ENCODE measurements around the gene SNX30. TPM values are rescaled to one million over a fixed set of nuclear protein-coding genes. Genes with fewer than 3 reads are reported as not detected.

SNX30 gene
- total RNA-seq, 1 experiment from 2014 or later: 9.7 TPM

DNA sequence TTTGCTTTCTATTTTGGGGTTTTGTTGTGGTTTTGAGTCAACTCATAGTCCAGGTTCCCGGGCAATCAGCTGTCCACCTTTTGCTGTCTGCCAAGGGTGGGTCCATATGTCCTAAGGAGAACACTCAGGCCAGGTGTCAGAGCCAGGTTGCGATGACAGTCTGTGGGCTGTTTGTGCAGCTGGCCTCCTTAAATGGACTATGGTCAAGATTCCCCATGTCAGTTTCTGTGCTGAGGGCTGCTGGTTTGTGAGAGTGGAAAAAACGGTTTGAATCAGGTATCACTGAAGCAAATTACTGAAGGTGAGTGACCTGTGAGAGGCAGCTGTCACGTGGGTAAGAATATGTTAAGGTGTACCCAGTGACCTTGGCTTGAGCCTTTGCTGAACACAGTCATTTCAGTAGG is 33.0 kb downstream of the SNX30 start:
- H3K36me3 ChIP-seq (replicated peaks; ENCODE audit: control insufficient read depth, insufficient read depth, low read length): no peaks in the 10 kb centered on the region

DNA sequence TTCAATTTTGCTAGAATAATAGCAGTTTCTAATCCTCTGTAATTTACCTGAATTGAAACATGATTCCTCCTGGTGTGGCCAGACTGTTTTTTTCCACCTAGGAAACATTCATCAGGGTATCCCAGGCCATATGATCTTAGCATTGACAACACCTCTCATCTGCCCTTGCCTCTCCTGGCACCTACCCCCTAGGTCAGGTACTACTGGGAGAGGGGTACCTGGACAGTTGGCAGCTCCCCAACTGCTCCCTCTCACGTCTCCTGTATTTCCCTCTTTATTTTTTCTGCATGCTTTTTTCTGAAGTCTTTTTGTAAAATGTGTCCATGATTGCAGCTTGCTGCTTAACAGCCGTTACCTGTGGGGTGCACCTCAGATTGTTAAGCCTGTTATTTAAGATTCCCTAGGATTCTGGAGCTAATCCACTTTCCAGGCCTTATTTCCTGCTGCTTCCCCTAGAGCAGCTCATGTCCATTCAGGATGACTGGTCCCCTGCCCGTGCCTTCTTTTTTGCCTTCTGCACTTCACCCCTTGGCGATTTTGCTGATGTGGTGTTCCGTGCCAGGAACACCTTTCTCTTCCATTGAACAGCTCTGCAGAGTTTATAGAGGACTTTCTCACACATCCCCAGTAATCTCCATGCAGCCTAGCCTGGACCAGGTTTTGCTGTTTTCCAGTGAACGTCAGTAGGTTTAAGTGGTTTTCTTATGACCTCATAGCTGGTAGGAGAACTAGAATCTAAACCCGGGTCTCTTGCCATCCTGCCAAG is 33.6 kb downstream of the SNX30 start:
- no peaks in the 10 kb centered on the region for H3K36me3 ChIP-seq (replicated peaks; ENCODE audit: control insufficient read depth, insufficient read depth, low read length)
- H3K27me3 ChIP-seq (ENCODE audit: control insufficient read depth, insufficient read depth, low read length): no peaks in the 10 kb centered on the region
- DNase-seq: peak; percentile 58
- peak overlapping the region; percentile 11; the same call in 1 of the 2 replicates for H3K4me3 ChIP-seq (ENCODE audit: insufficient read depth, low read depth, low read length)

More for the DNA sequence above, 33.0 kb downstream of the SNX30 start:
- H3K27me3 ChIP-seq (ENCODE audit: control insufficient read depth, insufficient read depth, low read length): no peaks in the 10 kb centered on the region
- no peak for DNase-seq
- no peak overlapping the region for H3K4me3 ChIP-seq (ENCODE audit: insufficient read depth, low read depth, low read length)

DNA sequence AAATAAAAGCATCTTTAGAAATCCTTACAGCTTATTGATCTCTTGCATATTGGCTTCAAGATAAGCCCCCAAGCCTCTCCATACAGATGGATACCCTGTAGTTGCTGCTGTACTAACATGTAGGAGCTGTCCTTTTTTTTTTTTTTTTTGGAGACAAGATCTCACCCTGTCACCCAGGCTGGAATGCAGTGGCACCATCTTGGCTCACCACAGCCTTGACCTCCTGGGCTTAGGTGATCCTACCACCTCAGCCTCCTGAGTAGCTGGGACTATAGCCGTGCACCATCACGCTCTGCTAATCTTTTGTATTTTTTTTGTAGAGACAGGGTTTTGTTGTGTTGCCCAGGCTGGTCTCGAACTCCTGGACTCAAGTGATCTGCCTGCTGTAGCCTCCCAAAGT is 35.4 kb downstream of the SNX30 start:
- DNase-seq: no peak
- no peak overlapping the region for H3K4me3 ChIP-seq (ENCODE audit: insufficient read depth, low read depth, low read length)
- no peaks in the 10 kb centered on the region for H3K36me3 ChIP-seq (replicated peaks; ENCODE audit: control insufficient read depth, insufficient read depth, low read length)
- no peaks in the 10 kb centered on the region for H3K27me3 ChIP-seq (ENCODE audit: control insufficient read depth, insufficient read depth, low read length)

DNA sequence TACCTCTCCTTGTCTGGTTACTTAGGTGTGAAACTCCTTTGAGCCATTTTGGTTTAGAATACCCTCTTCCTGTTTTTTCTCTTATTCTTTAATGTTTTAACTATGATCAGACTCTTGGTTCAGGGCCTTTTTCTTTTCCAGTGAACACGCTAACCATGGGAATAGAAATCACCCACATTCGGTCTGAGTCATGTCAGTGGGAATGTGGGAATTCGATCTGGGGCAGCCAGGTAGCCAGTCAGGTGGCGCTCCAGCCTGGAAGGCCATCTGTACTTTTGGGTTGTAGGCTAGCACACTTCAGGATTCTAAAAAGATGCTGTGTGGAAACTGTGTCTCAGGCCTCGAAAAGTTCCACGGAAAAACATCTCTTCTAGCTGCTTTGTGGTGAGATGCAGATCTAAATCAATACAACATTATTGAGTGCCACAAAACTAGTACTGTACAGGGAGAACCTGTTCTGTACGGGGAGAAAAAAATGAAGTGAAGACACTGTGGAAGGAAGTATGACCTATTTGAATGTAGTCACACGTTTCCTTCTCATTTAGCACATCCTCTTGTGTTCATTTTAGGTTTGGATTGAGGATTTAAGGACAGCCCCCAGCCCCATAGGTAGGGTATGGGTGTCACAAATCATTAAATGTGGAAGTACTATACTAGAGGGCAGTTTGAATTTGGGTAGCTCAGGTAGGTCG is 36.4 kb downstream of the SNX30 start:
- no peaks in the 10 kb centered on the region for H3K27me3 ChIP-seq (ENCODE audit: control insufficient read depth, insufficient read depth, low read length)
- DNase-seq: no peak
- no peak overlapping the region for H3K4me3 ChIP-seq (ENCODE audit: insufficient read depth, low read depth, low read length)
- H3K36me3 ChIP-seq (replicated peaks; ENCODE audit: control insufficient read depth, insufficient read depth, low read length): no peaks in the 10 kb centered on the region

DNA sequence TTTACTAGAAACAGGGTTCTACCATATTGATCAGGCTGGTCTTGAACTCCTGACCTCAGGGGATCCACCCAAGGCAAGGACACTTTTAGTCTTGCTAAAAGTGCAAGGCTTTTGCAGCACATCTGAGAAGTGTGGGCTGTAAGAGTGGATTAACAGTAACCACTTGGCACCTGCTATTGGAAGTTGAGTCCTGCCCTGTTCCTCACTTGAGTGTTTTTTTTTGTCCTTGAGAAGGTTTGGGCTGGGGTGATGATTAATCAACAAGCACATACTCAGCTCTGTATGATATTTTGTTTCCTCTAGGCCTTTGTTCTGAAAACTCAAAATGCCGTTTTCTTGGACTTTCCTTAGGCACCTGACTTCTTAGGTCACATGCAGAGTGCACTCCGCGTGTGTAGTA is 37.4 kb downstream of the SNX30 start:
- no peak for DNase-seq
- H3K4me3 ChIP-seq (ENCODE audit: insufficient read depth, low read depth, low read length): no peak overlapping the region
- no peaks in the 10 kb centered on the region for H3K36me3 ChIP-seq (replicated peaks; ENCODE audit: control insufficient read depth, insufficient read depth, low read length)
- H3K27me3 ChIP-seq (ENCODE audit: control insufficient read depth, insufficient read depth, low read length): no peaks in the 10 kb centered on the region

DNA sequence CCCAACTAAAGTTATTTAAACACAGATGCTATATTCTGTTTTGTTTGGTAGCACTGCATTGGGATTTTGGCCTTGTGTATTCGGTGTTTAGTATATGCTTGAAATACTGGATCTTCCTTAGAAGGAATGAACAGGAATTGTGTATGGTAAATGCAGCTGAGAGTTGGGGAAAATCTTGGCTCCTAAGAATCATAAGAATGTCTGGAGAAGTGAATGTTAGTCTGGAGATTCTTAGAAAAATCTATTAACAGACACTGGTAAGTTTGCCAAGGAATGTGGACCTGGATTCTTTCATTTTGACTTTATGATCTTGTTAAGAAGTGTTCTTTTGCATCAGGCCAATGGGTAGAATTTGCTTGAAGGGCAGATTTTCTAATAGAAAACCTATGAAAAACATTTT is 38.9 kb downstream of the SNX30 start:
- H3K27me3 ChIP-seq (ENCODE audit: control insufficient read depth, insufficient read depth, low read length): no peaks in the 10 kb centered on the region
- H3K4me3 ChIP-seq (ENCODE audit: insufficient read depth, low read depth, low read length): no peak overlapping the region
- no peaks in the 10 kb centered on the region for H3K36me3 ChIP-seq (replicated peaks; ENCODE audit: control insufficient read depth, insufficient read depth, low read length)
- no peak for DNase-seq

DNA sequence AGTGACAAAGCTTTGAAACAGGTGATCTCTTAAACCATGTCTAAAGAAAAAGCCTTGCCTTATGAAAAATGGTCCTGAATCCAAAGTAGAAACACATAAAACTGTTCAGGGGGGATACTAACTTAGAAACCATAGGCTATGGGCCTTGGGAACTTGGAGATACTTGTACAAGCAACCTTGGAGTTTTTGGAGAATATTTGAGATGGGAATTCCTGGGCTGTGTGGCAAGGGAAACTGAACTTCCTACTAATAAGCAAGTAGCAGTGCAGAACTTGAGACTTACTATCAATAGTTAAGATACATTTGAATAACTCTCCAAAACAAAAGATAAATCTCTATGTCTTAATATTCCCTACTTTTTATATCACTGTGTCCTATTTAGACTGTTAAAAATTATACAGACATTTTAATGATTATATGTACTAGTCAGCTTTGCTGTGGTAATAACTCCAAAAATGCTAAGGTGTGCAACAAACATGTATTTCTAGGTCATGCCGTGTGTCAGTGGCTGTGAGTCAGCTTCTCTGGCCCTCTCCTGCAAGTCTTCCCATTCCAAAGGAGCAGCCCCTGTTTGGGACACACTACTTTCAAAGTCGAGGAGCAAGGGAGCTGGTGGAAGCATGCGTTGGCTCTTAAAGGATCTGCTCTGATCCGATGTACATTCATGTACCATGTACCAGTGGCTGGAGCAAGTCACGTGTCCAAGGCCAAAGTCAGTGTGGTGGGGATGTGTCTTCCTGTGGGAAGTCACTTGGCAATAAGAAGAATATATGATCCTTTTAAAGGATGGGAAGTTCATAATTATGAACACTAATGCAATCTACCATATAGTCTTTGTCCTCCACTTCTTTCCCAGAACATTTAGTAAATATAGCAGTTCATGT is 39.6 kb downstream of the SNX30 start:
- no peaks in the 10 kb centered on the region for H3K36me3 ChIP-seq (replicated peaks; ENCODE audit: control insufficient read depth, insufficient read depth, low read length)
- H3K27me3 ChIP-seq (ENCODE audit: control insufficient read depth, insufficient read depth, low read length): no peaks in the 10 kb centered on the region
- H3K4me3 ChIP-seq (ENCODE audit: insufficient read depth, low read depth, low read length): no peak overlapping the region
- DNase-seq: no peak

DNA sequence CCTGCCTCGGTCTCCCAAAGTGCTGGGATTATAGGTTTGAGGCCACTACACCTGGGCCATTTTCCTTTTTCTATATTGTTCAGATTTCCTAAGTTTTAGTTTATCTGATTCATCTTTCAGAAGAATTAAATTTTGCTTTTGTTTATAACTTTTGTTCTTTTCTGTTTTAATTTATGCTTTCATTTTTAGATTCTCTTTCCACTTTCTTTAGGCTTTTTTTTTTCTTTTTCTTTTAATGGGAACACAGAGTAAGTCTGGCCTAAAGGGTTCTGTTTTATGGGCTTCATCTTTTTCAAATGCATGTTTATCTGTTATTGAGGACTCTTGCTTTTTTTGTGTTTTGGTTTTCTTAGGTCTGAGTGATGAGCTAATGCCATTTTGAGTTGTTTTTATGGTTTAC is 42.1 kb downstream of the SNX30 start:
- no peak for DNase-seq
- Histone ChIP-seq H3K27me3 (ENCODE audit: control insufficient read depth, insufficient read depth, low read length) (no peaks in the 10 kb centered on the region), H3K36me3 (replicated peaks; ENCODE audit: control insufficient read depth, insufficient read depth, low read length) (no peaks in the 10 kb centered on the region)

DNA sequence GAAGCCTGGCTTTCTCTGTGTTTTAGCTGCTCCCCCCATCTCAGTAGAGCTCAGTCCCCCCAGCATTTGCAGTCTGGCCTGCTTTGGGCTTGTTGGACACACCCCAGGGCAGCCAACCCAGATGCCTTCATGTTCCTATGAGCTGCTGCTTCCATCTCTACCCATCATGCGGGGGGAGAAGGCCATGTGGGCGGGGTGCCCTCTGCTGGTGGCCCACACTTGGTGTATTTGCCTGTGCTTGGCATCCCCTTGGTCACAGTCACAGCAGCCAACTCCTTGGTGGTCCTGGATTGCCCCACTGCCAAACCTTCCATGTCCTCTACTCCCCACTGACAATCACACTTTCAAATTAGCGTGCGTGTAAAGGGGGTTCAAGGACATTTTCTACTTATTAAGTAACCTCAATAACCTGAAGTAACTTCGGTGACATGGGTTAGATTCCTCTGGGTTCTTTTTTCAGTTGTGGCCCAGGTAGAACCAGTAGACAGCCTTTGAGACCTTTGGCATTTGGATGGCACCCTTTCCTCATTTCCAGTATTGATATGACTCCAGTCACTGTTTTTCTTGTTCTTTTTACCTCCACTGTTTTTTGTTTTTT is 42.8 kb downstream of the SNX30 start:
- no peak overlapping the region for H3K4me3 ChIP-seq (ENCODE audit: insufficient read depth, low read depth, low read length)
- peak; percentile 74 for DNase-seq
- no peaks in the 10 kb centered on the region for H3K36me3 ChIP-seq (replicated peaks; ENCODE audit: control insufficient read depth, insufficient read depth, low read length)
- H3K27me3 ChIP-seq (ENCODE audit: control insufficient read depth, insufficient read depth, low read length): no peaks in the 10 kb centered on the region

More for the DNA sequence above, 42.1 kb downstream of the SNX30 start:
- no peak overlapping the region for H3K4me3 ChIP-seq (ENCODE audit: insufficient read depth, low read depth, low read length)

DNA sequence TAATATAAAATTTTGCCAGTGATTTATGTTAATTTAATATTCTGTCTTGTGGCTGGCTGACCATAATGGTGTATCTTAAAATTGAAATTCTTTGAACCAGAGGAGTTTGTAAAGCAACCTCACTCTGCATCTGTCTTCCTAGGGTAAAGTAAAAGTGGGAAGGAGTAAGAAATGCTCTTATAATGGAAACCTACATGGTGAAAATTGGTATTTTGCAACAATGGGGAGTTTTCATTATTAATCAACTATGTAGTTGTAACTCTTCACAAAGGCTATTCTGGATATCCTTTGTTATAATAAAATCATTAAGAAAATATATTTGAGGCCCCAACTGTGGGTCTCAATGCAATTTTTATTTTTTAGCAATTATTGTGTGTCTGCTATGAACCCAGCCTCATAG is 44.2 kb downstream of the SNX30 start:
- Histone ChIP-seq H3K36me3 (replicated peaks; ENCODE audit: control insufficient read depth, insufficient read depth, low read length) (no peaks in the 10 kb centered on the region), H3K27me3 (ENCODE audit: control insufficient read depth, insufficient read depth, low read length) (no peaks in the 10 kb centered on the region), H3K4me3 (ENCODE audit: insufficient read depth, low read depth, low read length) (no peak overlapping the region)
- no peak for DNase-seq

DNA sequence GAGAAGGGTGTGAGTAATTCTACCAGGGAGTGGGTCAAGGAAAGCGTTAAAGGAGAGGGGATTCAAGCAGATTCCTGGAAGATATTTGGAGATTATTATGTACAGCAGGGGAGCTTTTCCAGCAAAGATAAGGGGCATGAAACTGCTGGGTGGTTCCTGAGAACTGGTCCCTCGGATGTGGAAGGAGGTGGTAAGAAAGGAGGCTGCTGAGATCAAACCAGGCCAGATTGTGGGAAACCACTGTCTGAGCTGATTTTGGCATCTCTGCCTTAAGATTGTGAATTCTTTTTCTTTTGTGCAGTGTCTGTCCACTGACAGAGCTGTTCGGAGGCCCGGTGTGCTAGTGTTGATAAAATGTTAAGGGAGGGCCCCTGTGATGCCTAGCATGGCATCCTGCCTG is 45.4 kb downstream of the SNX30 start:
- no peaks in the 10 kb centered on the region for H3K27me3 ChIP-seq (ENCODE audit: control insufficient read depth, insufficient read depth, low read length)
- no peaks in the 10 kb centered on the region for H3K36me3 ChIP-seq (replicated peaks; ENCODE audit: control insufficient read depth, insufficient read depth, low read length)
- no peak for DNase-seq
- no peak overlapping the region for H3K4me3 ChIP-seq (ENCODE audit: insufficient read depth, low read depth, low read length)

DNA sequence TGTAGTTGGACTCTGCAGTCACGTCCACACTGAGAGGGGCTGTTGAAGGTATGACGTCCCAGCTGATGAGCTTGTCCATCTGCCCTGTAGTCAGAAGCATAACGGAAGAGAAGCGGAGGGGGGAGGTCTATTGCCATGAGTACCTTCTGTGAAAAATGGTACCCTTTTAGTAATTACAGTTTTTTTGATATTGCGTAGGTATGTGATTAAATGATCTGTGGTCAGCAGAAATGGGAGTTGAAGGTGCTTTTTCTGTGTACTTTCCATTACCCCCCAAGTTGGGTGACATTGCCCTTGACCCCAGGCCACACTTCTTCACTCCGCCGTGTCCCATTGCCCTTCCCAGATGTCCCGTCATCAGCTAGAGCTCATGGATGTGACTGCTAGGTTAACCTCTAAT is 45.9 kb downstream of the SNX30 start:
- Histone ChIP-seq H3K36me3 (replicated peaks; ENCODE audit: control insufficient read depth, insufficient read depth, low read length) (no peaks in the 10 kb centered on the region), H3K27me3 (ENCODE audit: control insufficient read depth, insufficient read depth, low read length) (no peaks in the 10 kb centered on the region), H3K4me3 (ENCODE audit: insufficient read depth, low read depth, low read length) (no peak overlapping the region)
- DNase-seq: no peak

DNA sequence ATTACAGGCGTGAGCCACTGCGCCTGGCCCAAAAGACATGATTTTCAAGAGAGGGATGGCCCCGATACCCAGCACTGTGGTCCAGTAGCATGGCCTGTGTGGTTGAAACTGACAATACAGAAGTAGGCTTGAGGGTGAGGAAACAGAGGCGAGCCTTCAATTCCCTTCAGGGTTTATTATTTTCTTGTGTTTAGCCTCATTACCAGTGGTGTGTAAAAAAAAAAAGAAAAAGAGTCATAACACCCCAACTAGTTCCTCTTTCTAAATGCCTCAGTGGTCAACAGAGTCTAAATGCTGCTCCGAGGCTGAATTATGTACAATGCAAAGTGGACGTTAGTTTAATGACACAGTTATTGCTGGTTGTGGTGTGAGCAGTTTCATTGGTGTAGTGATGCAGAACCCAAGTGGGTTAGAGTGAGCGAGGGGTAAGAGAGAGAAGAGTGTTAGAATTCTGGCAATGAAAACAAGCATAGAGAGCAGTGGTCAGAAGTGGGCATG is 58.8 kb downstream of the SNX30 start:
- no peak for DNase-seq
- Histone ChIP-seq H3K36me3 (replicated peaks; ENCODE audit: control insufficient read depth, insufficient read depth, low read length) (peaks cover 1% of the 10 kb centered on the region; the same call in 1 of the 2 replicates), H3K4me3 (ENCODE audit: insufficient read depth, low read depth, low read length) (no peak overlapping the region)

DNA sequence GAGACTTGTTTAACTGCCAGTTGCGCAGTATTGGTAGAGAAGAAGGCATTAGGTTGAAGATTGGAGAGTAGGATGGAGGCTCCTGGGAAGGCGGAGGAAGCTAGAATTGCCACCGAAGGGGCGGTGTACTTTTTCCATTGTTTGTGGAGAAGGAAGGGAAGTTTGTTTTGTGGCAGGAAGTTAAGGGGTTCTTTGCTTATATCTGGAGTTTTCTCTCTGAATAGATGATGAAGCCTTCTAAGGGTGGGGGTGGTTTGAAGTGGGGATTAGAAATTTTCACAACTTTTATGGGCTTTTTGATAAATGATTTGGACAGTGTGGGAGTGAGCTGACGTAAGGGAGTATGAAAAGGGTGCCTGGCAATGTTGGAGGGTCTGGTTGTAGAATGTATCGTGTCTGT is 59.3 kb downstream of the SNX30 start:
- no peak for DNase-seq
- Histone ChIP-seq H3K36me3 (replicated peaks; ENCODE audit: control insufficient read depth, insufficient read depth, low read length) (peaks cover 1% of the 10 kb centered on the region; the same call in 1 of the 2 replicates), H3K27me3 (ENCODE audit: control insufficient read depth, insufficient read depth, low read length) (no peaks in the 10 kb centered on the region), H3K4me3 (ENCODE audit: insufficient read depth, low read depth, low read length) (no peak overlapping the region)

More for the DNA sequence above, 58.8 kb downstream of the SNX30 start:
- H3K27me3 ChIP-seq (ENCODE audit: control insufficient read depth, insufficient read depth, low read length): no peaks in the 10 kb centered on the region

Data from H7 (cell line).